GM21381 (cell line): ENCODE data around the gene HLA-DQB1.
A peak's percentile ranks its signal among the peaks of the same experiment; 100 is the strongest.
"Not testable (repeated sequence)": the region's sequence is repeated elsewhere in the genome, so short reads cannot be mapped to it uniquely, and the experiment has no call there.

Source experiments
- ATAC-seq: cut with Tn5 transposase; IDR thresholded peaks from one replicate; pipeline ENCODE4 v1.9.1; 2021; ENCODE audit warnings: mild to moderate bottlenecking, moderate library complexity; ENCODE audit not compliant: unreplicated experiment

The HLA-DQB1 gene

DNA sequence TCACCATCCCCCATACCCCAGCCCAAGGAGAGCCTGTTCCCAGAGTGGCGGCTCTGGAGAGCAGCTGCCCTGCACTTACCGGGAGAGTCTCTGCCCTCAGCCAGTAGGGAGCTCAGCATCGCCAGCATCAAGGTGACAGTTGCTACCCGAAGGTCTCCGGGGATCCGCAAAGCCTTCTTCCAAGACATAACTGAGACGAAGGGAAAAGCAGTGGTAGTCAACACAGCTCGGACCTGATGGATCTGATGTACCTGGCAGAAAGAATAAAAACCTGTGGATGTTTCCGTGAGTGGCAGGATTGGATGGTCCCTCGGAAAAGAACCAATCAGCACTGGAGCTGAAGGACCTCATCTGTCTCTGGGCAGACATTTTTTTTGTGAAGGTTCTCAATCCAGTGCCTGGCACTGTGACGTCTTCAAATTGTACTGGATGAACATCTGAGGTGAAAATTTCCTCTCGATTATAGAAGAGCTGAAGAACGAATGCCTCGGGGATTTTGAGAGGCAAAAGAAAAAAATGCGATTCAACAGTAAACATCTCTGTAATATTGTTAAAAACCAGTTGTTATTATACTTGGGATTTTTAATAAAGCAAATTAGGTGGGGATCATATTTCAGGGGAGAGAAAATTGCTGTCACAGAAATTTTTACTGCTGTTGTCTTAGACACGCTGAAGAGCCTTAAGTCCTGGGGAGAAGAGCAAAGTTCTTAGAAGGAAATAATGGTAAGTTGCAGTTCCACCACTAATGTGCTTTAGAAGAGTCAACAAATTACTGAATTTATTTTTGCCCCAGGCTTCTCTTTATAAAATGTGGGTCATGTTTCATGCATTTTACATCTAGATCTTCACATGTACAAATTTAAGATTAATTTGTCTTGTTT, at the start of gene HLA-DQB1:
Gene HLA-DQB1 (minus strand): TSS at position 238 of the 881 bp plus-strand sequence. CDS start 50 bp downstream, at position 188.
- peak; percentile 56 for ATAC-seq

DNA sequence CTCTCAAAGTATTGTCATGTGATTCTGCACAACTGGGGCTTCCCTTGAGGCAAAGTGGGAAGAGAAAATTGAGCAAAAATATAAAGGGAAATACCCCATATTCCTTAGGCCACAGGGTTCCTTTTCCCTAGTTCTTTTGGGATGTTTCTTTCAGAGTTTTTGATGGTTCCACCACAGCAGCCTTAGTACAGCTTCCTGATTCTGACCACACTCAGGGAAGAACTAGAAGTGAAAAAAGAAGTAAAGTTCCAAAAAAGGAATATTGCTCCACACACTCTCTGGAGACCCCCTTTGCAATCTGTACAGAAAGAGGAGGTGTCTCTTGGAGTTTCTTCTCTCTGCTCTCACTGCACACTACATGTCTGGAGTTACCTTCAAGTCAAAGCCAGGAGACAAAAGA, 46.8 kb upstream of the HLA-DQB1 start:
- ATAC-seq = no peak

DNA sequence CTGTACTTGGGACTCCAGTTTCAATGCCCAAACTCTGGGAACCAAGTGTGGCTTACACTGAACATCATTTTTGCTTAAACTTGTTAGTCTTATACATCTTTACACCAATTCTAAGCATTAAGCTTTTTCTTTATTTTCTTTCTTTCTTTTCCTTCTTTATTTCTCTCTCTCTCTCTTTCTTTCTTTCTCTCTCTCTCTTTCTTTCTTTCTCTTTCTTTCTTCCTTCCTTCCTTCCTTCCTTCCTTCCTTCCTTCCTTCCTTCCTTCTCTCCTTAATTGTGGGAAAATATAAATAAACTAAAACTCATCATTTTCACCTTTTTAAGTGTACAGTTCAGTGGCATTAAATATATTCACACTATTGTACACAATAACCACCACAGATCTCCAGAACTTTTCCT, 43.2 kb upstream of the HLA-DQB1 start:
- no peak for ATAC-seq

DNA sequence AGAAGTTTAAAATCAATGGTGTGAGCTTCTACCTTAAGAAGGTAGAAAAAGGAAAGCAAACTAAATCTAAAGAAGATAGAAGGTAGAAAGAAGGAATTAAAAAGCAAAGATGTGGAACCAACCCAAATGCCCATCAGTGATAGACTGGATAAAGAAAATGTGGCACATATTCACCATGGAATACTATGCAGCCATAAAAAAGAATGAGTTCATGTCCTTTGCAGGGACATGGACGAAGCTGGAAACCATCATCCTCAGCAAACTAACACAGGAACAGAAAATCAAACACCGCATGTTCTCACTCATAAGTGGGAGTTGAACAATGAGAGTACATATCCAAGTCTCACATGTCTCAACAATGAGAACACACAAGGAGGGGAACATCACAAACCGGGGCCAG, 38.7 kb upstream of the HLA-DQB1 start:
- not testable (repeated sequence) for ATAC-seq

DNA sequence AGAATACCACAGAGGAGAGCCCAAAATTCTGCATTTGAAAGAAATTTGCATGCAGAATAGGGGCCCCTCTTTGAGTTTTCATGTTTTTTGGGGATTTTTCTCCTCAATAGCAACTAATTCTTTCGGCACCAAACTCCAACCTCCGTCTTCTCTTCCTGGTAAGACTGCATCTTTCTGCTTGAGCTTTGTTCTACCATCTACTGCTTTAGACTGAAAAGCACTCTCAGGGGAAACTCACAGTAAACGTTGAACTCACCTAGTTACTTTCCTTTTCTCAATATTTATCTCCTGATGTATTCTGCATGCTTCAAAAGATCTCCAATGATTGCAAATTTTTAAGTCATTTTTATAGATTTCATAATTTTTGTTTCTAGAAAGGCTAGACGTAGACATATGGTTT, 36.9 kb upstream of the HLA-DQB1 start:
- no peak for ATAC-seq

DNA sequence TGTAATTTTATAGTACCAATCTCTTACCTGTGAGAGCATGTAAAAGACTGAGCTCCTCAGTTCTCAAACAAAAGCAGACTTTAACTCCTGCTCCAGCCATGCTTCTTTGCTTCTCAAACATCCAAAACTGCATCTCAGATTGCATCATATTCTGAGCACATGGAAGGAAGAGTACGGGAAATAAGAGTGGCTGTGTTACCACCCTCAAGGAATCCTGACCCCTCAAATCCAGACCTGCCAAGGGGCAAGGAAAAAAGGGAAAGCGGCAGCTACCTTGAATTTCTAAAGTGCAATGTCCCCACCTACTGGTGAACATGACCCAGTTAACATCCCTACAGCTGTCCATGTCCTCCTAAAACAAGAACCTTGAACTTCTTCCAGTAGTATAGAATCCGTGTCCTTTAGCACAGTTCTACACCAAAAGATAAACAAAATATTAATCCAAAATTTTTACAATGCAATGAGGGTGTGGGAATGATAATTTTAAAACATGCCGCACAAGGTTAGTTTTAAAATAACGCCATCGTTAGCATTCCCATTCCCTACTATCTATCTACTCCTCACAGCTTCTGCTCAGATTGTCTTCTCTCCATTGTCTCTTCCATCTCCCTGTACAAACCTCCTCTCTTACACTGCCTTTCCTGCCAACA, 34.1 kb upstream of the HLA-DQB1 start:
- no peak for ATAC-seq

DNA sequence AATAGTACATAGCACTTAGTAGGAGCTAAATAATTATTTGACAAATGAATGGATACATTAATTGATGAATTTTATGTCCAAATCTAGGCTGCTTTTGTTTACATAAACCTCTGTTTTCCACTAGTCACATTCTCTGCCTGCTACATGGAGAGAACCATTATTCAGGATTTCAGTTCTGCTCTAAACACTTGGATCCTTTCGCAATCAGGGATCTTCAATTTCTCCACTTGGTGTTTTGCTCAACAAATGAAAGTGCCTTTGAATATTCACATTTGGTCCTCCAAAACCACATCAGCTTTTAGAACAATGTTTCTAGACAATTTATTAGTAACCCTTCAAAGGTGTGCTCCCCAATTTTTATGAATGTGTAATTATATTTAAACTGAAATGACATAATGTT, 30.6 kb upstream of the HLA-DQB1 start:
- ATAC-seq = no peak

DNA sequence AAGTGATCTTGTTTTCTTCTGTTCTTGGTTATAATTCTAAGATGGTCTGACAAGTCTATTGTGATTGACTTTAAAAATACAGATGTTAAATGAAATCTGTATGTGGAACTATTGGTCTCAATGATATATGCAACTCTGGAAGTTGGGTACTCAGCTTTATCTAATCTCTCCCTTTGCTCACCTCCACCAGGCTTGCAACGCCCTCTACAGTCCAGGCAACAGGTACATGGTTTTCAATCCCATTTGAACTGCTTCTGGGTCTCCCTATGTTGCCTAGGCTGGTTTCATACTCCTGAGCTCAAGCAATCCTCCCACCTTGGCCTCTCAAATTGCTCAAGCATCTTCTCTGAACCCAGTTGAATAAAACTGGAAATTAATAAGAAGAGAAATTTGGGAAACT, 25.6 kb upstream of the HLA-DQB1 start:
- no peak for ATAC-seq

DNA sequence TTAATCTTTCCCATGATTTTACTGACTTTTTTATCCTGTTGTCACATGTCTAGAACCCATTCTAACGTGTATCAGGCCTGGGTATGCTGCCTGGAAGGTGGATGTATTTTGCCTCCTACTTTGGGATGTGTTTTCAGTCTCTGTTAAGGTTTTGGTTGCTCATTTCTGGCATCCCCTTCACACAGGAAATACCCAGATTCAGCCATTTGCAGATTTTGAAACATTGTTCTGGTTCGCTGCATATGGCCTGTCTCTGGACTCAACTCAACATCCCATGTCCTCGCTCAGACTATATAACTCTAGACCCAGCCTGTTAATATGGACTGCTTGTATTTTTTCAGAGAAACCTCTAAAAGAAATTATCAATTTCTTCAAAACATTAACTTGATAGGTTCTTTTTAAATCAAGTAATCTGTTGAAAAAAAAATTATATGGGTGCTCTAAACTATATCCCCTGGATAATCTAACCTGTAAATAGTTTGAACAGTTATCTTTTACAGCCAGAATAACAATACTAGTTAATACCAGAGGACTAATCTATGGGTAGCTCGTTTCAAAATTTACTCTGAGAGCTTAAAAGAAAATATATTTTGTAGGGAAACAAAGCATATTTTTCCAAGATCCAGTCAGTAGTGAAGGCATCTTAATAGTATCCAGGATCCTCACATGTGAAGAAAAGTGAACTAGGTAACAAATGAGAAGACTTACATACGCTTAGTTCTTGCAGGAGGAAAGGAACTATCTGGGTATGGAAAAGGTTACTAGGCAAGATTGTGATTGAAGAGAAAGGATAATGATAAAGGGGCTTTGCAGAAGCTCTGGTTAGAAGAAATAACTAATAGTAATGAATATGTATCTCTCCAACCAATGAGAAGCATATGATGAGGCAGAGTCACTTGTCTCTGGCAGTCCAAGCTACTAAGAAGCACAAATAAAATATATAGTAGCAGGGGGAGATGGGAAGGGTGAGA, 23.4 kb upstream of the HLA-DQB1 start:
- ATAC-seq = peak; percentile 41

DNA sequence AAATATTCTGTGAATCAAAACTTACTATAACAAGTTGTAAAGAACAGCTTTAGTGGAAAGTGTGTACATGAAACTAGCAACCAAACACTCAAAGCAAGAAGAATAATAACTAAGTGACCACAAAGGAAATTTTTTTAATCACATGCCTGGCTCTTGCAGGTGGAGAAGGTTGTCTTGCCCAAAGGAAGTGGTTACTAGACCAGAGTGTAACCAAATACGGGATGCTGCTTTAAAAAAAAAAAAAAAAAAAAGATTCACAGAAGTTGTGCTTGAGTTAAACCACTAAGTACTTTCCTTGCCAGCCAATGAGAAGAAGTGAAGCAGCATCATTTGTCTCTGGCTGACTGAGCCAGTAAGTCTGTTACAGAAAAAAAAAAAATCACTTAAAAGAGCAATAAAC, 19.1 kb upstream of the HLA-DQB1 start:
- peak; percentile 81 for ATAC-seq

DNA sequence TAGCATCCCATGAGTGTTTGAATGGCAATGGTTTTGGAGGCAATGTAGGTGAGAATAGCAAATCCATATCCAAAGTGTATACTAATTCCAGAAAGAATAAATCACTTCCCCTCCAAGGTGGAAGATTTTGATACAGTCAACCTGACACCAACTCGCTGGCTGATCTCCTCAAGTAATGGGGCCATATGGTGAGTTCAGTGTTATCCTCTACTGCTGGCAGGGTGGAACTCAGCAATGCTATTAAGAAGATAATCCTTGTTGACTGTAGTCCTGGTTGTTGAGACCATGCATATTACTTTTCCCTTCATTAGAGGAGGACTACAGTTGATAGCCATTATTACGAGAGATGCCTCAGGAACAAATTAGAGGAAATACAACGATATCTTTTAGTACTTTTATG, 17.8 kb upstream of the HLA-DQB1 start:
- no peak for ATAC-seq

DNA sequence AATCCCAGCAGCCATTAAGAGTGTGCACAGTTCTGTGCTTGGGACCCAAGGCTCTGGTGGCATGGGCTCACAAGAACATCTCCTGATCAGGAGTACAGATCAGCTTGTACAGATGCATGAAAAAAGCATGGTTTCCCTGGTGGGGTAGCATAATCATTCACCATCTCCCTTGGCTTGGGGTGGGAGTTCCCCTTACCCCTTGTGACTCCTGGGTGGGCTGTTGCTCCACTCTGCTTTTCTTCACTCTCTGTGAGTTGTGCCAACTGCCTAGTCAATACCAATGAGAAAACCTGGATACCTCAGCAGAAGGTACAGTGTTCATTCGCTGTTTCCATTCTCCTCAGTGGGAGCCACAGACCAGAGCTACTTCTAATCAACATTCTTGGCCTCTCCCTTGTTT, 13.6 kb upstream of the HLA-DQB1 start:
- ATAC-seq = no peak

DNA sequence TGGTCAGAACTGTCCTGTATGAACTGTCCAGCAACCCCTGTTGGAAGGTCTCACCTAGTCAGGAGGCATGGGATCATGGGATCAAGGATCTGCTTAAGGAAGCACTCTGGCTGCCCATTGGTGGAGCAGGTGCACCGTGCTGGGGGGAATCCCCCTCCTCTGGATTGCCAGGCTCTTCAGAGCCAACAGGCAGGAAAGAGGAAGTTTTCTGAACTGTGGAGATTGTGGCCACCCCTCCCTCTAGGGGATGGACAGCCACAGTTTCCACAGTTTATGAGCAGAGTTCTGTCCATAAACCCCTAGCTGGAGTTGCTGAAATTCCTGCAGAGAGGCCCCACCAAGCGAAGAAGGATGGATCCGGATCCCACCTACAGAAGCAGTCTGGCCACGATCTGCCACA, 13.0 kb upstream of the HLA-DQB1 start:
- ATAC-seq = no peak

DNA sequence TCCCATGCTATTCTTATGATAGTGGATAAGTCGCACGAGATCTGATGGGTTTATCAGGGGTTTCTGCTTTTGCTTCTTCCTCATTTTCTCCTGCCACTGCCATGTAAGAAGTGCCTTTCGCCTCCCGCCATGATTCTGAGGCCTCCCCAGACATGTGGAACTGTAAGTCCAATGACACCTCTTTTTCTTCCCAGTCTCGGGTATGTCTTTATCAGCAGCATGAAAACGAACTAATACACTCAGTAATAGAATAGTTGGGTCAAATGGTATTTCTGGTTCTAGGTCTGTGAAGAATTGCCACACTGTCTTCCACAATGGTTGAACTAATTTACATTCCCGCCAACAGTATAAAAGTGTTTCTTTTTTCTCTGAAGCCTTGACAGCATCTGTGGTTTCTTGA, 7.7 kb upstream of the HLA-DQB1 start:
- ATAC-seq = not testable (repeated sequence)

DNA sequence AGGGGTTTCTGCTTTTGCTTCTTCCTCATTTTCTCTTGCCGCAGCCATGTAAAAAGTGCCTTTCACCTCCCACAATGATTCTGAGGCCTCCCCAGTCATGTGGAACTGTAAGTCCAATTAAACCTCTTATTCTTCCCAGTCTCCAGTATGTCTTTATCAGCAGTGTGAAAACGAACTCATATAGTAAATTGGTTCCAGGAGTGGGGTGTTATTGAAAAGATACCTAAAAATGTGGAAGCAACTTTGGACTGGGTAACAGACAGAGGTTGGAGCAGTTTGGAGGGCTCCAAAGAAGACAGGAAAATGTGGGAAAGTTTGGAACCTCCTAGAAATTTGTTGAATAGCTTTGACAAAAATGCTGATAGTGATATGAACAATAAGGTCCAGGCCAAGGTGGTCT, 5.5 kb upstream of the HLA-DQB1 start:
- not testable (repeated sequence) for ATAC-seq

DNA sequence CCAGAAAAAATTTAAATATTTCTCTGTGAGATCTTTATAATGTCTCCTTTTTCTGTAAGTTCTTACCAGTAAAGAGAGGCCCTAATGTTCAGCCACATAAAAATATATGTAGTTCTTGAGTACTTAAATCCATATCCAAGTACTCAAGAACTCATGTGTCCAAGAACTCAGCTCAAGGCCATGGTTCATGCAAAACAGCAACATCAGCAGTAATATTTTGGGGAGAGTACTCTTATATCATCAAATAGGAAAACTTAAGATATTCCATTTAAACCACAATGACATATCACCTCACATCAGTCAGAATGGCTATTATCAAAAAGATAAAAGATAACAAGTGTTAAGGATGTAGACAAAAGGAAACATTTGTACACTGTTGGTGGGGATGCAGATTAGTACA, 3.4 kb upstream of the HLA-DQB1 start:
- ATAC-seq = no peak

DNA sequence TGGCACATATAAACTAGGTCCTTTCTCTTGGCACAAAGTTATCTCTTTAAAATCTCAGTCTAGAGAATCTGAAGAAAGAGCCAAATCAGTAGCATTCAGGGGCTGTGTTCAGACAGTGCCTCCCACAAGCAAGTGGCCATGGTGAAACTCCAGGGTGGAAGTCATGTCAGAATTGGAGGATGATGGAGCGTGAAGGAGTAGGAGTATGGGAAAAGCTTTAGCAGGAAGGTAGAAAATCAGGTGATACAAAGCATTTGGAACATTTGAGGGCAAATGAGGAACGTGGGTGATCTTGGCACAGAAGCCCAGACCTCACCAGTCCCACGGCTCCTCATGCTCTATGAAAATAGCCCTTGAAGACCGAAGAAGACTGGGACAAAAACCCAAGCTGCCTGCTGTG, 2.8 kb upstream of the HLA-DQB1 start:
- ATAC-seq = no peak

DNA sequence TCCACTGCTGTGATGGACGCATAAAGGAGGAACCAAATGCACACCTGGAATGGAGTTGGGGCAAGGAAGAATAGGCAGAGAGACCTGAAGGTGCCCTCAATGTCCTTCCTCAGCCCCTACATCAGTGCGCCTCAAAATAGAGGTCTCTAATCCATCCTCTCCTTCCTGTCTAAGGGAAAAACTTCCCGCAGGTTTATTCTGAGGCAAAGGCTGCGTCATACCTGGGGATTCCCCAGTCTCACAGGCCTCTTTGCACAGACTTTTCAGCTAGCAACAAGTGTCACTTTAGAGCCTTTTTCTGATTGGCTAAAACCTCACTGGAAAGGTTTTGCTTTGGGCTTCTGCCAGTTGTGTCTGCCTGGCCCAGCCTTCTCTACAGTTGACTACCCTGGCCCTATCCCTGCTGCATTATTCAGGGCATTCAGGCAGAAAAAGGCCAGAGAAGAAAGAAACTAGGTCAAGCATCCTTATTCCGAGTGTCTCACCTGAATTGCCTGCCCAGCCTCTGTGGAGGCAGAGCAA, 1.8 kb upstream of the HLA-DQB1 start:
- ATAC-seq = peak; percentile 67

DNA sequence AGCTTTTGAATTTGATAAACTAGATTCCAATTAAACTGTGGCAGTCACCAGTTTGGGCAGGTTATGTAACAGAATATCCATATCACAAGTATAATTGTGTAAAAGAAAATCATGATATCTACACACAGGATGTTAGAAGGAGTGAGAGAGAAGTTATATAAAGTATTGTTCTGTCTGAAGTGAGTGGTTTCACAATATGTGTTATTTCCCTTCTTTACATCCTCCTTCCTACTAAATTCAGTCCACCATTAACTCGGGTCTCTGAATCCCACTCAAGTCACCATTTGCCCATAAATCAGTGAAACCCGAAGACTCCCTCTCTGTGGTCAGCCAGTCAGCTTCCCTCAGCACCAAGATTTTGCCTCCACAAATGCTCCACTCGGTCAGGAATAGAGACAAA, 796 bp downstream of the HLA-DQB1 start:
- ATAC-seq = no peak

DNA sequence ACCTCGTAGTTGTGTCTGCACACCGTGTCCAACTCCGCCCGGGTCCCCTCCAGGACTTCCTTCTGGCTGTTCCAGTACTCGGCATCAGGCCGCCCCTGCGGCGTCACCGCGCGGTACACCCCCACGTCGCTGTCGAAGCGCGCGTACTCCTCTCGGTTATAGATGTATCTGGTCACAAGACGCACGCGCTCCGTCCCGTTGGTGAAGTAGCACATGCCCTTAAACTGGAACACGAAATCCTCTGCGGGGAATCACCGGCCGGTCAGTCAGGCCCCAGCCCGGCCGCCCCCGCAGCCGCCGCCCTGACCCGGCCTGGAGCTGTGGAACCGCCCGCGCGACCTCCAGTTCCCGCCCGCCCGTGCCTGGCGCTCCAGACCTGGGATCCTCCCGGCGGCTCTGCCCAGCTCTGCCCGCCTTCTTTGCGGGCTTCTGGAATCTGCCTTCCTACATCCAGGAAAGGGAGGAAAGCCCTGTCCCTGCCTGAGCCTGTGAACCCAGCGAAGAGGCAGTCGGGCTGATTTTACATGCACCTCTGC, 1.6 kb downstream of the HLA-DQB1 start:
- ATAC-seq = no peak

DNA sequence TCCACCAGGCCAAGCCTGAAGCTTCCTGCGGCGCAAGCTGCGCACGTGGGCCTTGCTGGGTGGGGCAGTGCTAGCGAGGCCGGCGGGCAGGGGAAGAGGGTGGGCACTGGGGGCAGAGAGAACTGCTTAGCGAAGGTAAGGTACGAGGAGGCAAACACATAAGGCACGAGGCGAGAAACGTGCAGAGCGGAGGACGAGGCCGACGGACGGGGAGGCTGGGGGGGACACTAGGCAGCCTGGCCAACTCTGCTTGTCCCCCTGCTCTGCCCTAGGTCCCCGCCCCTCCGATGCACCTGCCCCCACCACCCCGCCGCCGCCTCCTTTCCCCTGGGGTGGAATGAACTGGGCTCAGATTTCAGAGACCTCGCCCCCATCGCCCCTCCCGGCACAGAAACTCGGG, 2.1 kb downstream of the HLA-DQB1 start:
- ATAC-seq = no peak
